Liver (tissue), 3 donors: Measurements from ENCODE around the gene LARGE2.

ENCODE experiments used
- EGR1 ChIP-seq, 2 donors: IDR thresholded peaks; 2 replicates each; pipeline ENCODE4 v1.6.1; 2016 to 2018; ENCODE audit warnings: antibody characterized with exemption in 2 of 2, low read depth in 2 of 2
- FOXA1 ChIP-seq: IDR thresholded peaks from 2 replicates; pipeline ENCODE4 v1.6.1; 2016; ENCODE audit warnings: antibody characterized with exemption
- GABPA ChIP-seq, 2 donors: IDR thresholded peaks in 1 of 2; conservative IDR thresholded peaks in 1 of 2; 2 replicates each; pipeline ENCODE4 v1.6.1; 2016; ENCODE audit warnings: antibody characterized with exemption in 2 of 2, mild to moderate bottlenecking in 1 of 2, moderate library complexity in 1 of 2
- JUND ChIP-seq, 2 donors: IDR thresholded peaks; 2 replicates each; pipeline ENCODE4 v1.6.1; 2016; ENCODE audit warnings: antibody characterized with exemption in 2 of 2
- NR2F2 ChIP-seq: IDR thresholded peaks from 2 replicates; pipeline ENCODE4 v1.6.1; 2016; ENCODE audit warnings: antibody characterized with exemption
- RAD21 ChIP-seq, 2 donors: IDR thresholded peaks; 2 replicates each; pipeline ENCODE4 v1.6.1; 2016; ENCODE audit warnings: antibody characterized with exemption in 2 of 2, mild to moderate bottlenecking in 2 of 2
- TAF1 ChIP-seq: conservative IDR thresholded peaks from 2 replicates; pipeline ENCODE4 v1.6.1; 2016; ENCODE audit warnings: antibody characterized with exemption, mild to moderate bottlenecking
- YY1 ChIP-seq: IDR thresholded peaks from 2 replicates; pipeline ENCODE4 v1.6.1; 2016; ENCODE audit warnings: antibody characterized with exemption, mild to moderate bottlenecking
- TF ChIP-seq, protein P1 (sequence below): fragments of 150-350 bp; IDR thresholded peaks from 2 replicates; pipeline ENCODE4 v1.5.1; 2017; ENCODE audit warnings: improper control_type of control experiment, low read depth, low read length; ENCODE audit not compliant: missing input control
- TF ChIP-seq, protein P2 (sequence below): IDR thresholded peaks from 2 replicates; pipeline ENCODE4 v1.6.1; 2016; ENCODE audit warnings: antibody characterized with exemption
- TF ChIP-seq, protein P3 (sequence below): IDR thresholded peaks from 2 replicates; pipeline ENCODE4 v1.6.1; 2016; ENCODE audit warnings: antibody characterized with exemption, mild to moderate bottlenecking
- donor health status: healthy.
- donor health status: healthy.

DNA sequence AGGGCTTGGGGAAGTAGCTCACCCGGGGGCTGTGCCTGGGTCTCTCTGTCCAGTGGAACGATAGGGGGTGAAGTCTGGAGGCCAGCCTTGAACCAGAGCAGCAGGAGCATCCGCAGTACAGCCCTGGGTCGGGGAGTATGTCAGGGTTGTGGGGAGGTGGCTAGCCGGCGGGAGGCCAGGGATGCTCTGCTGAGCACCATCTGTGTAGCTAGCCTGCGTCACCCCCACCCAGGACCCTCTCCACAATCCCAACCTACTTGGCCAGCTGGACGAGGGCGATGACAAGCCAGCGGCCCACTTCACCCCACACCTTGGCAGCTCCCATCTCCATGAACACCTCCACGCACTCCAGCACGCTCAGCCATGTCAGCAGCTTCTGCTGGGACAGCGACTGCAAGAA, 7.0 kb upstream of the LARGE2 start:
- TF ChIP-seq, protein P1, sequence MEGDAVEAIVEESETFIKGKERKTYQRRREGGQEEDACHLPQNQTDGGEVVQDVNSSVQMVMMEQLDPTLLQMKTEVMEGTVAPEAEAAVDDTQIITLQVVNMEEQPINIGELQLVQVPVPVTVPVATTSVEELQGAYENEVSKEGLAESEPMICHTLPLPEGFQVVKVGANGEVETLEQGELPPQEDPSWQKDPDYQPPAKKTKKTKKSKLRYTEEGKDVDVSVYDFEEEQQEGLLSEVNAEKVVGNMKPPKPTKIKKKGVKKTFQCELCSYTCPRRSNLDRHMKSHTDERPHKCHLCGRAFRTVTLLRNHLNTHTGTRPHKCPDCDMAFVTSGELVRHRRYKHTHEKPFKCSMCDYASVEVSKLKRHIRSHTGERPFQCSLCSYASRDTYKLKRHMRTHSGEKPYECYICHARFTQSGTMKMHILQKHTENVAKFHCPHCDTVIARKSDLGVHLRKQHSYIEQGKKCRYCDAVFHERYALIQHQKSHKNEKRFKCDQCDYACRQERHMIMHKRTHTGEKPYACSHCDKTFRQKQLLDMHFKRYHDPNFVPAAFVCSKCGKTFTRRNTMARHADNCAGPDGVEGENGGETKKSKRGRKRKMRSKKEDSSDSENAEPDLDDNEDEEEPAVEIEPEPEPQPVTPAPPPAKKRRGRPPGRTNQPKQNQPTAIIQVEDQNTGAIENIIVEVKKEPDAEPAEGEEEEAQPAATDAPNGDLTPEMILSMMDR: no peak
- TF ChIP-seq, protein P2, sequence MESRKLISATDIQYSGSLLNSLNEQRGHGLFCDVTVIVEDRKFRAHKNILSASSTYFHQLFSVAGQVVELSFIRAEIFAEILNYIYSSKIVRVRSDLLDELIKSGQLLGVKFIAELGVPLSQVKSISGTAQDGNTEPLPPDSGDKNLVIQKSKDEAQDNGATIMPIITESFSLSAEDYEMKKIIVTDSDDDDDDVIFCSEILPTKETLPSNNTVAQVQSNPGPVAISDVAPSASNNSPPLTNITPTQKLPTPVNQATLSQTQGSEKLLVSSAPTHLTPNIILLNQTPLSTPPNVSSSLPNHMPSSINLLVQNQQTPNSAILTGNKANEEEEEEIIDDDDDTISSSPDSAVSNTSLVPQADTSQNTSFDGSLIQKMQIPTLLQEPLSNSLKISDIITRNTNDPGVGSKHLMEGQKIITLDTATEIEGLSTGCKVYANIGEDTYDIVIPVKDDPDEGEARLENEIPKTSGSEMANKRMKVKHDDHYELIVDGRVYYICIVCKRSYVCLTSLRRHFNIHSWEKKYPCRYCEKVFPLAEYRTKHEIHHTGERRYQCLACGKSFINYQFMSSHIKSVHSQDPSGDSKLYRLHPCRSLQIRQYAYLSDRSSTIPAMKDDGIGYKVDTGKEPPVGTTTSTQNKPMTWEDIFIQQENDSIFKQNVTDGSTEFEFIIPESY: no peak
- TF ChIP-seq JUND (IDR thresholded peaks at IDR 0.05) (no peak), RAD21 (IDR thresholded peaks at IDR 0.05) (no peak), YY1 (no peak), TAF1 (no peak), FOXA1 (no peak), EGR1 (IDR thresholded peaks at IDR 0.05; ENCODE audit: low read depth in 2 of 2) (no peak), NR2F2 (no peak), GABPA (IDR thresholded peaks at IDR 0.05 in 1 of 2, conservative IDR thresholded peaks at IDR 0.05 in 1 of 2) (no peak)
- TF ChIP-seq, protein P3, sequence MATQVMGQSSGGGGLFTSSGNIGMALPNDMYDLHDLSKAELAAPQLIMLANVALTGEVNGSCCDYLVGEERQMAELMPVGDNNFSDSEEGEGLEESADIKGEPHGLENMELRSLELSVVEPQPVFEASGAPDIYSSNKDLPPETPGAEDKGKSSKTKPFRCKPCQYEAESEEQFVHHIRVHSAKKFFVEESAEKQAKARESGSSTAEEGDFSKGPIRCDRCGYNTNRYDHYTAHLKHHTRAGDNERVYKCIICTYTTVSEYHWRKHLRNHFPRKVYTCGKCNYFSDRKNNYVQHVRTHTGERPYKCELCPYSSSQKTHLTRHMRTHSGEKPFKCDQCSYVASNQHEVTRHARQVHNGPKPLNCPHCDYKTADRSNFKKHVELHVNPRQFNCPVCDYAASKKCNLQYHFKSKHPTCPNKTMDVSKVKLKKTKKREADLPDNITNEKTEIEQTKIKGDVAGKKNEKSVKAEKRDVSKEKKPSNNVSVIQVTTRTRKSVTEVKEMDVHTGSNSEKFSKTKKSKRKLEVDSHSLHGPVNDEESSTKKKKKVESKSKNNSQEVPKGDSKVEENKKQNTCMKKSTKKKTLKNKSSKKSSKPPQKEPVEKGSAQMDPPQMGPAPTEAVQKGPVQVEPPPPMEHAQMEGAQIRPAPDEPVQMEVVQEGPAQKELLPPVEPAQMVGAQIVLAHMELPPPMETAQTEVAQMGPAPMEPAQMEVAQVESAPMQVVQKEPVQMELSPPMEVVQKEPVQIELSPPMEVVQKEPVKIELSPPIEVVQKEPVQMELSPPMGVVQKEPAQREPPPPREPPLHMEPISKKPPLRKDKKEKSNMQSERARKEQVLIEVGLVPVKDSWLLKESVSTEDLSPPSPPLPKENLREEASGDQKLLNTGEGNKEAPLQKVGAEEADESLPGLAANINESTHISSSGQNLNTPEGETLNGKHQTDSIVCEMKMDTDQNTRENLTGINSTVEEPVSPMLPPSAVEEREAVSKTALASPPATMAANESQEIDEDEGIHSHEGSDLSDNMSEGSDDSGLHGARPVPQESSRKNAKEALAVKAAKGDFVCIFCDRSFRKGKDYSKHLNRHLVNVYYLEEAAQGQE: no peak
